ENCODE data around the gene GPC6.

GRCh38 chr13:93730780-93731179, 504.2 kb downstream of the GPC6 start:
- no peak for TF ChIP-seq POLR2AphosphoS5 (IDR thresholded peaks at IDR 0.05; ENCODE audit: low read depth, low read length)
- no peak for TF ChIP-seq USF2 (IDR thresholded peaks at IDR 0.05; ENCODE audit: borderline replicate concordance, low read depth, low read length)
- TF ChIP-seq CTCF (IDR thresholded peaks at IDR 0.05) = no peak
- TF ChIP-seq RXRA (IDR thresholded peaks at IDR 0.05; ENCODE audit: borderline replicate concordance, low read depth) = no peak
